Motor neuron (in vitro differentiated cells): ENCODE results near the gene MOCS3. TPM values are rescaled to one million over a fixed set of nuclear protein-coding genes. Genes with fewer than 3 reads are reported as not detected.
"Not testable (repeated sequence)": the region's sequence is repeated elsewhere in the genome, so short reads cannot be mapped to it uniquely, and the experiment has no call there.

Experiments
- ATAC-seq, 8 experiments: fragments of 200-7000 bp; cut with Tn5 transposase; replicated peaks in 6 of 8; 2 replicates each; pipeline ENCODE4 v1.8.0; 2021; ENCODE audit warnings: mild to moderate bottlenecking in 8 of 8, moderate library complexity in 8 of 8
- H3K27ac ChIP-seq, 2 donors: fragments of 250-450 bp; sonication (Bioruptor Pico); 2 replicates each; pipeline ENCODE4 v1.9.0; 2021; ENCODE audit warnings: antibody characterized with exemption in 2 of 2, mild to moderate bottlenecking in 2 of 2, moderate library complexity in 1 of 2
- H3K4me1 ChIP-seq, 2 donors: fragments of 250-450 bp; sonication (Bioruptor Pico); replicated peaks in 1 of 2; 2 replicates each; pipeline ENCODE4 v1.6.1; 2021; ENCODE audit warnings: antibody characterized with exemption in 2 of 2, mild to moderate bottlenecking in 2 of 2, moderate library complexity in 1 of 2
- H3K4me3 ChIP-seq, 5 donors: fragments of 250-450 bp; sonication (Bioruptor Pico); 2 replicates each; pipeline ENCODE4 v1.9.0; 2021; ENCODE audit warnings: antibody characterized with exemption in 5 of 5, mild to moderate bottlenecking in 5 of 5, moderate library complexity in 4 of 5
- WGBS, 10 experiments: fragments of 450-650 bp; shearing (Covaris generic); methylation state at CpG; one replicate each; pipeline ENCODE4 v1.0.0; 2022; 5-methylcytosine and 5-hydroxymethylcytosine counted together
- in situ Hi-C, 9 experiments: fragments of 400-800 bp; cut with MboI; loops; one replicate each; pipeline ENCODE4 v1.15.0; 2021; ENCODE audit warnings: low sequenced_read_pairs in 9 of 9, low pct_unique_long_range_greater_than_20kb in 2 of 9; ENCODE audit not compliant: unreplicated experiment in 9 of 9
- total RNA-seq, 8 experiments: library from RNA; unstranded; fragments of 300-600 nt; gene quantifications; 2 replicates each; pipeline versions ENCODE4 v1.2.3 to v1.2.4, GENCODE V29; 2022

The MOCS3 gene
- total RNA-seq, 8 experiments from 2014 or later = 4.1 to 9.3 (median 6.0) TPM

- Histone ChIP-seq H3K4me3 (no peak overlapping the region), H3K27ac (peak overlapping the region in 1 of 2 donors; percentile 63), H3K4me1 (peaks cover 21 to 28% of the 10 kb centered on the region in 2 donors)
- in situ Hi-C loops = loop anchor here in 8 of 9 experiments (25.0 kb wide), 4 partner anchors 335 to 1110 kb away; no protein-coding TSS in a partner anchor
- ATAC-seq = peak in 4 of 8 experiments; percentile 3 to 21 (median 10)
- 23 to 74% (median 51%) methylated on average over 1 to 17 of the region's 20 CpGs; no CpG with 5 or more reads in 1 of the 10 experiments for WGBS, 10 experiments
These were observed 18.7 kb downstream of the MOCS3 start for GRCh38 chr20:50977066-50978021.

- H3K4me3 ChIP-seq, ATAC-seq, H3K27ac ChIP-seq: not testable (repeated sequence)
- in situ Hi-C loops = loop anchor here in 8 of 9 experiments (25.0 kb wide), 4 partner anchors 334 to 1109 kb away; no protein-coding TSS in a partner anchor
- peaks cover 21 to 28% of the 10 kb centered on the region in 2 donors for H3K4me1 ChIP-seq
- WGBS, 10 experiments = 79 to 100% (median 93%) methylated on average over 1 to 4 of the region's 4 CpGs
These were observed 19.9 kb downstream of the MOCS3 start for GRCh38 chr20:50978533-50978932.

- no peak overlapping the region for H3K4me3 ChIP-seq
- peak overlapping the region in 1 of 2 donors; percentile 34 for H3K27ac ChIP-seq
- WGBS, 10 experiments = 0 to 69% (median 20%) methylated on average over 1 to 8 of the region's 8 CpGs; no CpG with 5 or more reads in 3 of the 10 experiments
- in situ Hi-C loops = loop anchor here in 8 of 9 experiments (10.0 to 25.0 kb wide), 6 partner anchors 325 to 1107 kb away; no protein-coding TSS in a partner anchor
- H3K4me1 ChIP-seq = peaks cover 21 to 28% of the 10 kb centered on the region in 2 donors
- peak; percentile 59 to 84 (median 82) for ATAC-seq
These were observed 21.6 kb downstream of the MOCS3 start for GRCh38 chr20:50980071-50980681.

GRCh38 chr20:50980851-50981713, 22.5 kb downstream of the MOCS3 start:
- no peak overlapping the region for H3K4me3 ChIP-seq
- ATAC-seq = peak in 5 of 8 experiments; percentile 1 to 17 (median 3)
- in situ Hi-C loops = loop anchor here in 8 of 9 experiments (10.0 to 25.0 kb wide), 6 partner anchors 324 to 1106 kb away; no protein-coding TSS in a partner anchor

GRCh38 chr20:50981714-50982048, 23.1 kb downstream of the MOCS3 start:
- Histone ChIP-seq H3K27ac (no peak overlapping the region), H3K4me1 (peaks cover 21 to 27% of the 10 kb centered on the region in 2 donors), H3K4me3 (no peak overlapping the region)
- 69 to 100% (median 98%) methylated on average over 1 to 3 of the region's 3 CpGs; no CpG with 5 or more reads in 2 of the 10 experiments for WGBS, 10 experiments
- in situ Hi-C loops = loop anchor here in 8 of 9 experiments (10.0 to 25.0 kb wide), 6 partner anchors 323 to 1106 kb away; no protein-coding TSS in a partner anchor
- ATAC-seq = no peak

More at GRCh38 chr20:50980851-50981713, 22.5 kb downstream of the MOCS3 start:
- 0 to 24% (median 14%) methylated on average over 1 to 8 of the region's 26 CpGs; no CpG with 5 or more reads in 3 of the 10 experiments for WGBS, 10 experiments
- Histone ChIP-seq H3K27ac (no peak overlapping the region), H3K4me1 (peaks cover 21 to 28% of the 10 kb centered on the region in 2 donors)

- Histone ChIP-seq H3K27ac (no peak overlapping the region), H3K4me1 (peaks cover 20% of the 10 kb centered on the region in 2 donors), H3K4me3 (no peak overlapping the region)
- in situ Hi-C loops = loop anchor here in 8 of 9 experiments (10.0 to 25.0 kb wide), 6 partner anchors 322 to 1105 kb away; no protein-coding TSS in a partner anchor
- ATAC-seq = peak; percentile 13 to 84 (median 41)
- WGBS, 10 experiments = 0 to 80% (median 50%) methylated on average over 1 to 3 of the region's 4 CpGs; no CpG with 5 or more reads in 5 of the 10 experiments
These were observed 23.7 kb downstream of the MOCS3 start for GRCh38 chr20:50982363-50982762.

GRCh38 chr20:50983321-50983720, 24.7 kb downstream of the MOCS3 start:
- WGBS, 10 experiments = 29 to 100% (median 80%) methylated on average over 1 to 2 of the region's 2 CpGs; no CpG with 5 or more reads in 2 of the 10 experiments
- ATAC-seq = no peak
- H3K4me1 ChIP-seq = peaks cover 10% of the 10 kb centered on the region in 2 donors
- no peak overlapping the region for H3K4me3 ChIP-seq
- in situ Hi-C loops = loop anchor here in 8 of 9 experiments (10.0 to 25.0 kb wide), 6 partner anchors 321 to 1104 kb away; no protein-coding TSS in a partner anchor
- no peak overlapping the region for H3K27ac ChIP-seq

- H3K4me1 ChIP-seq = peaks cover 3 to 4% of the 10 kb centered on the region in 2 donors
- WGBS, 10 experiments = 0 to 45% (median 8%) methylated on average over 1 to 11 of the region's 13 CpGs; no CpG with 5 or more reads in 2 of the 10 experiments
- no peak overlapping the region for H3K4me3 ChIP-seq
- in situ Hi-C loops = loop anchor here in 8 of 9 experiments (10.0 to 25.0 kb wide), 6 partner anchors 317 to 1100 kb away; no protein-coding TSS in a partner anchor
- ATAC-seq = peak; percentile 81 to 98 (median 93)
- H3K27ac ChIP-seq = no peak overlapping the region
These were observed 29.0 kb downstream of the MOCS3 start for GRCh38 chr20:50987493-50988210.

GRCh38 chr20:50991076-50991475, 32.5 kb downstream of the MOCS3 start:
- 60 to 86% (median 81%) methylated on average over 1 to 3 of the region's 3 CpGs; no CpG with 5 or more reads in 4 of the 10 experiments for whole genome bisulfite sequencing, 10 experiments
- ATAC-seq = no peak
- peaks cover 6% of the 10 kb centered on the region in 2 donors for H3K4me1 ChIP-seq
- in situ Hi-C loops = loop anchor here (10.0 to 25.0 kb wide), 5 partner anchors 314 to 1096 kb away; no protein-coding TSS in a partner anchor
- no peak overlapping the region for H3K27ac ChIP-seq
- H3K4me3 ChIP-seq = no peak overlapping the region

- ATAC-seq = peak in 2 of 8 experiments; percentile 3 to 7
- Histone ChIP-seq H3K4me3 (no peak overlapping the region), H3K4me1 (peaks cover 14 to 16% of the 10 kb centered on the region in 2 donors), H3K27ac (no peak overlapping the region)
- in situ Hi-C loops = loop anchor here (10.0 to 25.0 kb wide), 5 partner anchors 312 to 1095 kb away; no protein-coding TSS in a partner anchor
- 33 to 70% (median 45%) methylated on average over 1 to 3 of the region's 4 CpGs; no CpG with 5 or more reads in 4 of the 10 experiments for WGBS, 10 experiments
These were observed 33.7 kb downstream of the MOCS3 start for GRCh38 chr20:50992336-50992732.
